ENCODE results near the gene ELK3.

ELK3 gene

GRCh38 chr12:96260231-96260630 is 66.1 kb downstream of the ELK3 start:
- DNase-seq, result no peak

GRCh38 chr12:96260644-96261043 is 66.5 kb downstream of the ELK3 start:
- DNase-seq, result no peak

DNA sequence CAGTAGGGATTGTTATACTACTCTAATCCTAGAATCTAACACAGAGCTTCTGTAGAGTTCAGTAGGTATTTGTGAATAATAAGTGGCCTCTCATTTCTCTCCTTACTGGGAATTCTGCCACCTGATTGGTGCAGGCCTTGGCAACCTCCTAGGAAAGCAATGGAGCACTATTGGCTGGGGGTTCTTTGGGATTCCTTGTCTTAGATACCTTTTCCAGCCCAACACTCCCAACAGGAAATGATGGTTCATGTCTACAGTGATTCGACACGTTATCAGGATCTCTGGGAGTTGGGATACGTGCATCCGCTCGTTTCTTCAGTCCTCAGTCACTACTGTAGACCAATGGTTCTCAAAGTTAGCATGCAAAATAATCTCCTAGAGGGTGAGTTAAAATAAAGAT is 67.4 kb downstream of the ELK3 start:
- no peak for DNase-seq

DNA sequence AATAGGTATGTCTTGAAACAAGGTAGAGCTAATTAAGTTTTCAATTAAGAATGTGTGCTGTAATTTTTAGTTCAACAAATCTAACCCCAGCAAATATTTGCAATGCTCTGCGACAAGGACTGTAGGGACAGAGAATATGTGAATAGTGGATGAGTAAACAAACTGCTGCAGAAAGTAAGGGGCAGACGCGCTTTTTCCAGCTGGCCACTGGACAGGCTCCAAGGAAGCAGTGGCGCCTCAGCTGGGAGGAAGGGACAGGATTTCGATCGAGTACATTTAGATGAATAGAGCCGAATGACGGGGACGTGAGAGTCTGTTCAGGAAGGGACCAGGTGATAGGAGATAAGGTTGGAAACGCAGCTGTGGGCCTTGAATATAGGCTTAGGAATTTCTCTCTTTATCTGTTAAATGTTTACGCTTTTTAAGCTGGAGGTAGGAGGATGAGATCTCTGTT is 69.3 kb downstream of the ELK3 start:
- DNase-seq, result no peak

DNA sequence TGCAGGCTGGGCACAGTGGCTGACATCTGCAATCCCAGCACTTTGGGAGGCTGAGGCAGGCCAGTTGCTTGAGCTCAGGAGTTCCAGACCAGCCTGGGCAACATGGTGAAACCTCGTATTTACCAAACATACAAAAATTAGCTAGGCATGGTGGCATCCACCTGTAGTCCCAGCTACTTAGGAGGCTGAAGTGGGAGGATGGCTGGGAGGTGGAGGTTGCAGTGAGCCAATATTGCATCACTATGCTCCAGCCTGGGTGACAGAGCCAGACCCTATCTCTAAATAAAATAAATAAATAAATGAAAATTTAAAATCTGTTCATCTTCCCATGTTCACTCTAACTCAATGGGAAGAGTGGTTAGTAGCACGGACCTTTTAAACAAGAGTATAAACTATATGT is 71.2 kb downstream of the ELK3 start:
- DNase-seq, result no peak

DNA sequence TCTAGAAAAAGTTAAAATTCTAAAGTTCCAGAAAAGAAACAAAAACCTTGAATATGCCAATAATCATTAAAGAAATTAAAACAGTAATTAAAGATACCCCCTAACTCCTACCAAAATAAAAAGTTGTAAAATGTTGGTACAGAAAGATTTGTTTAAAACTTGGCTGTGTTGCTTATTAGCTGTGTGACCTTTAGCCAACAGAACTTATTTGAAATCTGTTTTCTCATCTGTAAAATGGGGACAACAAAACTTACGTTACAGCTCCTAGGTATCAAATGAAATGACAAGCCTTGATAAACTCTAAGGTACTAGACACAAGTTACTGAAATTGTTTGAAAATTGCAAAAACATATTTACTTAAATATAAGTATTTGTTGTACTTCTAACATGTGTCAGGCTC is 71.7 kb downstream of the ELK3 start:
- no peak for DNase-seq

DNA sequence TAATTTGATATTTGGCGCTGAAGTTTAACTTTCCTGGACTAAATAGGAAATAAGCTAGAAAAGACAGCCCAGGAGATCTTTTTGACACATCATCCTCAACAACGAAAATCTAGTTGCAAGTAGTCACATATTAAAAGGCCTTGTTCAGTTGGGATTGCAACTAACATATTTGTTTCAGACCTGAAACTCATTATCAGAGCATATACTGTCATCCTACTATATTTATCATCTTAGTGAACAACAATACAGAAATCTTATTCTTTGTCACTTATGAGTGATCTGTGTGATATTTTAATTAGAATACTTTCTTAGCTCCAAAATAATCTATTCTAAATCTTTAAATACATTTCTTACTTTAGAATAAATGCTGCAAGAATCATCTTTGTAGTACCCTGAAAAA is 72.1 kb downstream of the ELK3 start:
- DNase-seq, result no peak

DNA sequence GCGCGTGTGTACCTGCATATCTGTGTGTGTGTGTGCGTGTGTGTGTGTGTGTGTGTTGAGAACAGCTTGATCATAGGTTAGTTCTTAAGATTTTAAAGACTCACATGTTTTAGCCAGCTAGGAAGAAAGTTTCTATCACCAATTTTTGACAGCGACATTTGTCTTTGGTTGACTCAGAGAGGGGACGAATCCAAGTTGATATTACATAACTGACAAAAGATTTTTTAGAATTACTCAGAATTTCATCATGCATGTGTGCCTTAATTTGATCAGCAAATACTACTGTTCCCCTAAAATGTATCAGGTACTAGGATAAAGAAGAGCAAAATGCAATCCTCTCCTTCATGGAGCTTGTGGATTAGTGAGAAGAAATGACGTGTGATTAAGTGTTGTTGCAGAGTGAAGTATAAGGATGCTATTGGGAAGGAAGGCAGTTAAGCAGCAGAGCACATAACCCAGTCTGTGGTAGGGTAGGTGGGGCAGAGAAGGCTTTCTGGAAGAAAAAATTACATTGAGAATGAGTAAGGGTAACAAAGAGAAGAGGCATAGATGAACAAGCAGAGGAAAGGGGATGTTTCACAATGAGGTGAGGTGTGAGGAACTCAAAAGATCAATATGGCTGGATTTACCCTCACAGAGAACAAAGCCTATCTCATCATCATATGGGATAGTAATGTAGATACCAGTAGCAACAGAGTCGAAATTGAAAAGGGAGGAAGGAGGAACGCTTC is 77.5 kb downstream of the ELK3 start:
- DNase-seq, result no peak

GRCh38 chr12:96274331-96274730 is 80.2 kb downstream of the ELK3 start:
- no peak for DNase-seq

DNA sequence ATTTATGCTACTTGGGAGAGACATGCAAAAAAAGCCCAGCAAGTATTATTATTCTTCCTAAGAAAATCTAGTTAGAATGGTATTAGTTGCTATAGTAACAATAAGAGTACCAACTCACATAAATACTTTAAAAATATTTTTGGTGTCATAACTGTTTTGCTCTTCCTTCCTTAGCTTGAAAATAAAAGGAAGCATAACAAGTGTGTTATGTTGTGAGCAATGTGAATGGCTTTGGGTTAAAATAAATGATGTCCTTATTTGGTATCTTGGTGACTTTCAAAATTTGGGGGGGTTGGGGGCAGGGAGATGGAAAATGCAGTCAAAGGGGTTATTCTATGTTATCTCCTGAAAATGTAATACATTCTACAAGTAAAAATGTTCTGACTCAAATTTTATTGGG is 91.0 kb downstream of the ELK3 start:
- DNase-seq, result no peak

GRCh38 chr12:96289067-96289466 is 94.9 kb downstream of the ELK3 start:
- no peak for DNase-seq

DNA sequence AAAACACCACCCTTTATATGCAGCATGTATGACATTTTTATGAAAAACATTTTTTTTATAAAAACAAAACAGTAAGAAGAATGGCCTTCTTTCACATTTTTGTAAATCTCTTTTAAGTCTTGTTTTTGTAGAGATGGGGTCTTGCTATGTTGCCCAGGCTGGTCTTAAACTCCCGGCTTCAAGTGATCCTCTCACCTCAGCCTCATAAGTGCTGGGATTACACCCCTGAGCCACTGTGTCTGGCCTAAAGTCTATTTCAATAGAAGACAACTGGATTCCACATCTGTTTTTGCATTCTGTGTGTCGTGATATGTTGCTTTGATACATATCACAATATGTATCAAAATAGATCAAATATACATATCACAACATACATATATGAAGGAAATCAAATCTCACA is 98.9 kb downstream of the ELK3 start:
- DNase-seq, result no peak

GRCh38 chr12:96294831-96295230 is 100.7 kb downstream of the ELK3 start:
- no peak for DNase-seq

DNA sequence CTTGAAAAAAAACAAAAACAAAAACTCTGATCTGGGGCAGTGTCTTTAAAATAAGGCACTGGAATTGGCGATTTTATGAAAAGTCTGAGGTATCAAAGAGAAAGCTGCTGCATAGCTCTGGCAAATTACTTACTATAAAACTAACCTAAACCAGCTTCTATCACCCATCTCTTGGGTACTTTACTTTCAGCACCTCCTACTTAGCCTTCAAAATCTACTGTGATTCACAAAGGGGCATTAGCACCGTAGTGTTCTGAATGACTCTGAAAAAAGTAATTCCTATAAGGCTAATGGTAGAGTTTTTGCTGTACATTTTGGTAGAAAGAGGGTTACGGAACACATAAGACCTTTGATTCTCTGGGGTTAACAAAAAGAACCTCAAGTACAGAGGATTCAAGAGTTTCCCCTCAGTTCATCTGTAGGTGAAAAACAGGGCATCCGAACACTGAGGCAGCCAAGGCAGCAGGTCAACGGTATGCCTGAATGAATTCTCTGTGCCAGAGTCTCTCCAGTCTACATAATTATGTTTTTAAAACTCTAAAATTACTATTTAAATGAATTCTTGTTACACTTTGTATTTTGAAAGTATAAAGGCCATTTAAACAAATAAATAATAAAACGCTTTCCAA is 101.5 kb downstream of the ELK3 start:
- no peak for DNase-seq

GRCh38 chr12:96297504-96297903 is 103.3 kb downstream of the ELK3 start:
- no peak for DNase-seq

DNA sequence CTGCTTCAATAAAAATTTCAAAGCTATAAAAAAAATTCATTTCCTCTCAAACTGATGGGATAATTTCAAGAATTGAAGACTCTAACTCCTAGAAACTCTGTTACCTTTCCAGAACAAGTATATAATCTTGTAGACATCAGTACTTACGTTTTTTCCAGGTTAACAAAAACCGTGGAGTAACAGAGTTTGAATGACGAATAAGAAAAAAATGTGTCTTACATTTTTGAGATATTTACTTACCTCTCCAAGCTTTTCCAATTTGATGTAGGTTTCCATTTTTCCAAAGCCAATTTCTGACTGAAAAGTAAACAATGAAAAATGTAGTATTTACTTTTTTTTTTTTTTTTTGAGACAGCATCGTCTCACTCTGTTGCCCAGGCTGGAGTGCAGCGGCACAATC is 105.9 kb downstream of the ELK3 start:
- no peak for DNase-seq

DNA sequence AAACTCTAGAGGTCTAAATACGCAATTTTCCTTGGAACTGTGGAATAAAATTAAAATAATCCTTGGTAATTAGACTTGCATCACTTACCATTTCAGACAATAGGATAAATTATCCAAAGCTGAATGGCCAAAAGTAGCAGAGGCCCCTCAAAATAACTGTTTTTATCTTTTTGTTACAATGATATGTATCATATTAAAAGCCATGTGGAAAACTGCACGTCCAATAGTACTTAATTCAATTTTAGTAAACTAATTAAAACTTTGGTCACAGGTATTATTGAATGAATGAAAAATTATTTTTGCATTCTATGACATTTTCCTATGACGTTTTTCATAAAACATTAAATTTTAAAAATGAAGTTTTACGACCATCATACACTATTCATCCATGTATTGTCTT is 107.6 kb downstream of the ELK3 start:
- DNase-seq, result no peak

DNA sequence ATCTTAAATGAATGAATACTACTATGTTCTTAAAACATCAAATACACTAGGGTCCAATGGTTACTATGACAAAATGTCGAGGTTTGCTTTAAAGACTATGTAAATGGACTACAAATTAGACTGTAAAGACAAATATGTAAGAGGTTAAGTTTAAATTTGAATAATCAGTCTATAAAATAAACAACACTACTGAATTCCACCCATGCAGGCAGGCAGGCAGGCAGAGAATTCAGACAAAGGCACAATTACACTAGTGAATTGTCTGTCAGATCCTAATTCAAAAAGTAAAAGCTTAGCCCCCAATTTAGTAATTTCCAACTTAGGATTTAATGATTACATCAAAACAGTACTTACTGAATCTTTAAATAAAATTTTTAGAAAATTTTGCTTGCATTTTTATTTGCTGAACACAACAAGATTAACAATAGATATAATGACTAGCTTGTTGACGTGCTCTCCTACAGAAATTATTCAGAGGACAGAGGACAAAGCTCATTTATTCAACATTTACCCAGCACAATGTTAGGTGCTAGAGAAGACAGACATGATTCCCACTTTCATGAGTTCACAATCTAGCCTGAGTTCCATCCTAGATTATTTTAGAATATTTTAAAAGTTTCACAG is 108.6 kb downstream of the ELK3 start:
- DNase-seq, result no peak

DNA sequence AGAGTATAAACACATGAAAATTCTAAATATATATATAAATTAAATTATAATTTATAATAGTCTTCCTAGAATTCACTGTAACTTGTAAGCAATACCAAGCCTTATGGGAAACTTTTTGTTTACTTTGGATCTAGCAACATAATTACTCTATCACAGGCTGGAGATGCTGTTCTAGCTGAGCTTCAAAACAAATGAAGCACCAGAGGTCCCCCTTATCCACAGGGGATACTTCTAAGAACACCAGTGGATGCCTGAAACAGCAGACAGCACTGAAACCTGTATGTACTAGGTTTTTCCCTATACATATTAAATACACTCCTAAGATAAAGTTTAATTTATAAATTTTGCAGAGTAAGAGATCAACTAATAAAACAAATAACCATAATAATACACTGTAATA is 109.5 kb downstream of the ELK3 start:
- no peak for DNase-seq

- DNase-seq, result no peak
Measured at GRCh38 chr12:96305665-96306064, 111.5 kb downstream of the ELK3 start.

GRCh38 chr12:96308881-96309280 is 114.7 kb downstream of the ELK3 start:
- DNase-seq, result no peak

DNA sequence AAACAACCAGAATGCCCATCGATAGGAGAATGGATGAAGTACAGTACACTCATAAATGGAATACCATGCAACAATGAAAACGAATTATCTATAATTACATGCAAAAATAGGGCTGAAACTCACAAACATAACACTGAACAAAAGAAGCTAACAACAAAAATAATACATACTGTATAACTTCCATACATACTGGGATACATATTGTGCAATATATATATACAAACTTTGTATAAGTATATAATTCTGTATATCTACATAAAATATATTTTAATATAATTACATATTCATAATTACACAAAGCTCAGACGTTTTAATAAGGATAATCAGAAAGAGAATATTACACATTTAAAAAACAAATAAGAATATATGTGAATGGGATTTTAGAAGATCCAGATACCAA is 115.9 kb downstream of the ELK3 start:
- DNase-seq, result no peak

DNA sequence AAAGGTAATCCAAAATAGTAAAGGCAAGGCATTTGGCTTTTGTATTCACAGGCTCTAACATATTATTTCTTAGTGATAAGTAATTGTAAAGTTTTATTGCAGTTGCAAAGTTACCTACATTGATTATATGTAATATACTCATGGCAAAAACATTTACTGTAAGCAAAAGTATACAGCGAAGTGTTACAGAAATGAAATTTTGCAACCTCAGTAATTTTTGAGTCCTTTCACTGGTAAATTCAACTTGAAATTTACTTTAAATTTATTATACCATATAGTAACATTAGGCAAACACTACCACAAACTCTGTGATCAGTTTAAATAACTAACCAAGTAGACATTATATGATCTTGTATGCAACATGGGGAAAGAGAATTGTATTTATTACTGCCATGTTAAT is 117.0 kb downstream of the ELK3 start:
- DNase-seq, result no peak

GRCh38 chr12:96313606-96314005 is 119.4 kb downstream of the ELK3 start:
- no peak for DNase-seq

GRCh38 chr12:96314723-96315122 is 120.5 kb downstream of the ELK3 start:
- no peak for DNase-seq

All from stimulated activated CD4-positive, alpha-beta T cell treated with anti-CD3 and anti-CD28 coated beads, Interleukin-2, amount 100 ng/mL, for 48 hours (primary cell).